K562 (cell line): ENCODE results near the gene AURKB. TPM values are rescaled to one million over a fixed set of nuclear protein-coding genes. Genes with fewer than 3 reads are reported as not detected.

ENCODE experiments used
- ATF7 ChIP-seq: fragments of 450-650 bp; IDR thresholded peaks from 2 replicates; pipeline ENCODE4 v1.7.1; 2014; ENCODE audit warnings: mild to moderate bottlenecking, moderate library complexity
- BMI1 ChIP-seq: fragments of 150-350 bp; IDR thresholded peaks from 2 replicates; pipeline ENCODE4 v1.6.1; 2014; ENCODE audit warnings: low read length
- FOSL1 ChIP-seq: fragments of 200-800 bp; sonication (Bioruptor generic); conservative IDR thresholded peaks from 2 replicates; pipeline ENCODE4 v1.6.1; 2016; ENCODE audit warnings: missing genetic modification characterization, missing compliant biosample characterization
- FOXK2 ChIP-seq, 2 experiments: fragments of 450-650 bp; IDR thresholded peaks in 1 of 2; conservative IDR thresholded peaks in 1 of 2; 2 replicates each; pipeline ENCODE4 v1.6.1; 2016; ENCODE audit warnings: low read depth in 2 of 2, mild to moderate bottlenecking in 1 of 2
- IFI16 ChIP-seq: fragments of 250-450 bp; sonication (Bioruptor Pico); IDR thresholded peaks from 2 replicates; pipeline ENCODE4 v2.1.2; 2022; ENCODE audit warnings: mild to moderate bottlenecking, inconsistent platforms
- MAFF ChIP-seq: IDR thresholded peaks from 2 replicates; pipeline ENCODE4 v1.6.1; 2012; ENCODE audit warnings: low read length, improper control_type of control experiment
- PTTG1 ChIP-seq: fragments of 450-650 bp; IDR thresholded peaks from 2 replicates; pipeline ENCODE4 v1.6.1; 2016; ENCODE audit warnings: low read depth, mild to moderate bottlenecking, missing genetic modification characterization, missing compliant biosample characterization
- ZNF431 ChIP-seq: sonication (generic); formaldehyde crosslinking; IDR thresholded peaks from 2 replicates; pipeline ENCODE4 v1.8.0; 2022; ENCODE audit warnings: mild to moderate bottlenecking, missing genetic modification reagents
- ZNF695 ChIP-seq: fragments of 450-650 bp; formaldehyde crosslinking; IDR thresholded peaks from 2 replicates; pipeline ENCODE4 v1.4.0; 2020; ENCODE audit warnings: mild to moderate bottlenecking, moderate library complexity
- ZNF764 ChIP-seq: fragments of 250-450 bp; sonication (Bioruptor Pico); IDR thresholded peaks from 2 replicates; pipeline ENCODE4 v1.4.0; 2020; ENCODE audit warnings: low read depth, mild to moderate bottlenecking, moderate library complexity
- polyA plus RNA-seq, 8 experiments: library from polyadenylated mRNA; depleted of rRNA in 4 of 8; stranded (reverse) in 5 of 8; unstranded in 3 of 8; fragments of >200 nt; fragmentation: Nextera tagmentation in 2 of 8; fragmentation: Illumina TruSeq in 1 of 8; extraction: Ambion mirVana in 2 of 8; extraction: Trizol in 1 of 8; gene quantifications; 2 replicates each; pipeline versions ENCODE4 v1.2.1 to v1.2.3, GENCODE V29; 2011 to 2014; ENCODE audit warnings: inconsistent platforms in 1 of 8, missing spikeins in 1 of 8
- total RNA-seq, 7 experiments: library from RNA; depleted of rRNA in 6 of 7; stranded (reverse); fragments of >200 nt in 6 of 7; fragmentation: Illumina TruSeq in 2 of 7; extraction: Trizol in 2 of 7; gene quantifications; 2 replicates each; pipeline versions ENCODE4 v1.2.1 to v1.2.3, GENCODE V29; 2011 to 2021; ENCODE audit warnings: low replicate concordance in 1 of 7
- TF ChIP-seq, protein P1 (sequence below), 2 experiments: IDR thresholded peaks in 1 of 2; conservative IDR thresholded peaks in 1 of 2; 2 replicates each; pipeline ENCODE4 v1.6.1; 2016; ENCODE audit warnings: low read depth in 2 of 2, mild to moderate bottlenecking in 1 of 2, missing compliant biosample characterization in 1 of 2, missing genetic modification characterization in 1 of 2, moderate library complexity in 1 of 2
- TF ChIP-seq, protein P2 (sequence below): fragments of 150-350 bp; IDR thresholded peaks from 2 replicates; pipeline ENCODE4 v1.6.1; 2014; ENCODE audit warnings: low read depth, mild to moderate bottlenecking, low read length, borderline replicate concordance
- TF ChIP-seq, protein P3 (sequence below), 3 experiments: fragments of 200-800 bp in 1 of 3; fragments of 250-450 bp in 1 of 3; fragments of 450-650 bp in 1 of 3; sonication (Bioruptor Pico) in 1 of 3; sonication (Bioruptor generic) in 1 of 3; formaldehyde crosslinking in 1 of 3; IDR thresholded peaks; 2 replicates each; pipeline versions ENCODE4 v1.6.1 to v1.8.0; 2016 to 2022; ENCODE audit warnings: mild to moderate bottlenecking in 2 of 3, missing genetic modification characterization in 2 of 3, missing compliant biosample characterization in 1 of 3, moderate library complexity in 1 of 3

Gene AURKB
- total and polyA plus RNA-seq, 9 of the 15 experiments (the other 6 are each of a cell fraction or from before 2014, with no cell fraction given): 27.2 to 114 (median 74.8) TPM

DNA sequence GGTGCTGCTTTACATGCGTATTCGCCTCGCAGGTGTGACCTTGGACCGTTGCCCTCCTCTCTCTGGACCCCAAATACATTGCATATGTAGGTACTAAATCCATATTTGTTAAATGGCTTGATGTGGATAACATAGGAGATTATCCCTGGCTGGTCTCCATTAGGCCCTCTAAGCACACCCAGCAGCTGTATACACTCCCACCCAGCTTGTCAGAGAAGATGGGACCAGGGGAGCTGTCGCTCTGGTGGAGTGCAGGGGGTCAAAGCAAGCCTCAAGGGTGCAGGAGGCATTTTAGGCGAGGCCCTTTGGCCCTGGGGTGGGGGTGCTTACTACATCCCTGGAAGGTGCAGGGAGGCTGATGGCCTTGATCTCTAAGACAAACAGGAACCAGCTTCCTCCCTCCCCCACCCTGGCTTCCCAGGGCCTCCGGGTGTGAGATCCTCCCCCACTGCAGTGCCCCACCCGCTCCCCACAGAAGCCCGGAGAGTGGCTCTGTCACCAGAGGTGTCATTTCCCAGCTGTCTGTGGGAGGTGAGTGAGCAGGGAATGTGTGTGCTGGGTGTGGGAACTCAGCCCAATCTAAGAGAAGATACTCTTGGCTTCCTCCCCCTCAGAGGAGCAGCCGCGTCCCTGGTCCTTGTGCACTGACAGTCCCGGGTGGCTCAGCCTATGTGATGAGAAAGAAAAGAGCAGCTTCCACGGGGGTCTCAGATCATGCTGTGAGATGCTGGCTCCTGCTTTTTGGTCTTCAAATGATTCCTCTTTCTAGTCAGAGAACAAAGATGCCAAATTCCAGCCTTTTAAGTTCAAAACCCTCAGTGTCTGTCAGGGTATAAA, 46.2 kb downstream of the AURKB start (continued):
- TF ChIP-seq, protein P1, sequence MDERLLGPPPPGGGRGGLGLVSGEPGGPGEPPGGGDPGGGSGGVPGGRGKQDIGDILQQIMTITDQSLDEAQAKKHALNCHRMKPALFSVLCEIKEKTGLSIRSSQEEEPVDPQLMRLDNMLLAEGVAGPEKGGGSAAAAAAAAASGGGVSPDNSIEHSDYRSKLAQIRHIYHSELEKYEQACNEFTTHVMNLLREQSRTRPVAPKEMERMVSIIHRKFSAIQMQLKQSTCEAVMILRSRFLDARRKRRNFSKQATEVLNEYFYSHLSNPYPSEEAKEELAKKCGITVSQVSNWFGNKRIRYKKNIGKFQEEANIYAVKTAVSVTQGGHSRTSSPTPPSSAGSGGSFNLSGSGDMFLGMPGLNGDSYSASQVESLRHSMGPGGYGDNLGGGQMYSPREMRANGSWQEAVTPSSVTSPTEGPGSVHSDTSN (CRISPR knock-in tag; IDR thresholded peaks at IDR 0.05; ENCODE audit: low read depth): no peak
- TF ChIP-seq, protein P1 (tag; conservative IDR thresholded peaks at IDR 0.05; ENCODE audit: low read depth): no peak
- TF ChIP-seq, protein P2, sequence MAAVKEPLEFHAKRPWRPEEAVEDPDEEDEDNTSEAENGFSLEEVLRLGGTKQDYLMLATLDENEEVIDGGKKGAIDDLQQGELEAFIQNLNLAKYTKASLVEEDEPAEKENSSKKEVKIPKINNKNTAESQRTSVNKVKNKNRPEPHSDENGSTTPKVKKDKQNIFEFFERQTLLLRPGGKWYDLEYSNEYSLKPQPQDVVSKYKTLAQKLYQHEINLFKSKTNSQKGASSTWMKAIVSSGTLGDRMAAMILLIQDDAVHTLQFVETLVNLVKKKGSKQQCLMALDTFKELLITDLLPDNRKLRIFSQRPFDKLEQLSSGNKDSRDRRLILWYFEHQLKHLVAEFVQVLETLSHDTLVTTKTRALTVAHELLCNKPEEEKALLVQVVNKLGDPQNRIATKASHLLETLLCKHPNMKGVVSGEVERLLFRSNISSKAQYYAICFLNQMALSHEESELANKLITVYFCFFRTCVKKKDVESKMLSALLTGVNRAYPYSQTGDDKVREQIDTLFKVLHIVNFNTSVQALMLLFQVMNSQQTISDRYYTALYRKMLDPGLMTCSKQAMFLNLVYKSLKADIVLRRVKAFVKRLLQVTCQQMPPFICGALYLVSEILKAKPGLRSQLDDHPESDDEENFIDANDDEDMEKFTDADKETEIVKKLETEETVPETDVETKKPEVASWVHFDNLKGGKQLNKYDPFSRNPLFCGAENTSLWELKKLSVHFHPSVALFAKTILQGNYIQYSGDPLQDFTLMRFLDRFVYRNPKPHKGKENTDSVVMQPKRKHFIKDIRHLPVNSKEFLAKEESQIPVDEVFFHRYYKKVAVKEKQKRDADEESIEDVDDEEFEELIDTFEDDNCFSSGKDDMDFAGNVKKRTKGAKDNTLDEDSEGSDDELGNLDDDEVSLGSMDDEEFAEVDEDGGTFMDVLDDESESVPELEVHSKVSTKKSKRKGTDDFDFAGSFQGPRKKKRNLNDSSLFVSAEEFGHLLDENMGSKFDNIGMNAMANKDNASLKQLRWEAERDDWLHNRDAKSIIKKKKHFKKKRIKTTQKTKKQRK: no peak
- TF ChIP-seq FOXK2 (conservative IDR thresholded peaks at IDR 0.05 in 1 of 2, IDR thresholded peaks at IDR 0.05 in 1 of 2; ENCODE audit: low read depth in 2 of 2) (no peak), MAFF (no peak), ATF7 (0 out of 2 replicates have a peak, but pooled peaks have one; percentile 23), BMI1 (no peak), ZNF764 (CRISPR knock-in tag) (no peak), FOSL1 (tag) (peak; percentile 47; the same call in 1 of the 2 replicates), PTTG1 (tag) (no peak), ZNF695 (CRISPR knock-in tag) (no peak), IFI16 (no peak), ZNF431 (CRISPR knock-in tag) (no peak)
- TF ChIP-seq, protein P3, sequence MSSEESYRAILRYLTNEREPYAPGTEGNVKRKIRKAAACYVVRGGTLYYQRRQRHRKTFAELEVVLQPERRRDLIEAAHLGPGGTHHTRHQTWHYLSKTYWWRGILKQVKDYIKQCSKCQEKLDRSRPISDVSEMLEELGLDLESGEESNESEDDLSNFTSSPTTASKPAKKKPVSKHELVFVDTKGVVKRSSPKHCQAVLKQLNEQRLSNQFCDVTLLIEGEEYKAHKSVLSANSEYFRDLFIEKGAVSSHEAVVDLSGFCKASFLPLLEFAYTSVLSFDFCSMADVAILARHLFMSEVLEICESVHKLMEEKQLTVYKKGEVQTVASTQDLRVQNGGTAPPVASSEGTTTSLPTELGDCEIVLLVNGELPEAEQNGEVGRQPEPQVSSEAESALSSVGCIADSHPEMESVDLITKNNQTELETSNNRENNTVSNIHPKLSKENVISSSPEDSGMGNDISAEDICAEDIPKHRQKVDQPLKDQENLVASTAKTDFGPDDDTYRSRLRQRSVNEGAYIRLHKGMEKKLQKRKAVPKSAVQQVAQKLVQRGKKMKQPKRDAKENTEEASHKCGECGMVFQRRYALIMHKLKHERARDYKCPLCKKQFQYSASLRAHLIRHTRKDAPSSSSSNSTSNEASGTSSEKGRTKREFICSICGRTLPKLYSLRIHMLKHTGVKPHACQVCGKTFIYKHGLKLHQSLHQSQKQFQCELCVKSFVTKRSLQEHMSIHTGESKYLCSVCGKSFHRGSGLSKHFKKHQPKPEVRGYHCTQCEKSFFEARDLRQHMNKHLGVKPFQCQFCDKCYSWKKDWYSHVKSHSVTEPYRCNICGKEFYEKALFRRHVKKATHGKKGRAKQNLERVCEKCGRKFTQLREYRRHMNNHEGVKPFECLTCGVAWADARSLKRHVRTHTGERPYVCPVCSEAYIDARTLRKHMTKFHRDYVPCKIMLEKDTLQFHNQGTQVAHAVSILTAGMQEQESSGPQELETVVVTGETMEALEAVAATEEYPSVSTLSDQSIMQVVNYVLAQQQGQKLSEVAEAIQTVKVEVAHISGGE (CRISPR knock-in tag; IDR thresholded peaks at IDR 0.05): peak in 1 of 3 experiments; percentile 47; a peak in 1 of 6 replicates
